ENCODE measurements around the gene KIF4B.

- no peak for TF ChIP-seq CTCF (IDR thresholded peaks at IDR 0.05)
- TF ChIP-seq POLR2A (IDR thresholded peaks at IDR 0.05) = no peak
These were observed 14.6 kb downstream of the KIF4B start for GRCh38 chr5:155027993-155028629.
